Measurements from ENCODE around the gene STMN1. TPM values are rescaled to one million over a fixed set of nuclear protein-coding genes. Genes with fewer than 3 reads are reported as not detected.
A peak's percentile ranks its signal among the peaks of the same experiment; 100 is the strongest.

STMN1 gene
- total and polyA plus RNA-seq, 10 of the 15 experiments (the other 5 are each of a cell fraction or from before 2014, with no cell fraction given): 220 to 1,272 (median 603) TPM

- Histone ChIP-seq H3K27ac (ENCODE audit: control insufficient read depth, insufficient read depth) (no peak overlapping the region), H3K36me3 (ENCODE audit: control insufficient read depth in 2 of 2, insufficient read depth in 2 of 2, low read length in 1 of 2) (no peaks in the 10 kb centered on the region), H3K4me3 (no peak overlapping the region), H2AFZ (ENCODE audit: control insufficient read depth, low read depth, low read length) (no peak overlapping the region; the same call in 1 of the 2 replicates), H4K20me1 (ENCODE audit: control insufficient read depth, insufficient read depth) (no peaks in the 10 kb centered on the region), H3K4me1 (ENCODE audit: control insufficient read depth, insufficient read depth, low read length) (no peaks in the 10 kb centered on the region), H3K9me3 (replicated peaks; ENCODE audit: control insufficient read depth, insufficient read depth, low read length) (no peaks in the 10 kb centered on the region), H3K27me3 (replicated peaks in 1 of 2; ENCODE audit: control insufficient read depth in 2 of 2, insufficient read depth in 2 of 2, low read length in 1 of 2) (no peaks in the 10 kb centered on the region), H3K9ac (ENCODE audit: control insufficient read depth, insufficient read depth, low read length) (no peak overlapping the region), H3K4me2 (ENCODE audit: control insufficient read depth, insufficient read depth) (no peak overlapping the region), H3K79me2 (ENCODE audit: control insufficient read depth, insufficient read depth, low read length) (no peaks in the 10 kb centered on the region)
- ATAC-seq (peak; percentile 68), DNase-seq (ENCODE audit: low read depth, low spot score) (no peak), FAIRE-seq (no peak)
- POLR2A ChIA-PET: interaction anchor here (0.6 to 4.7 kb wide), 4 partner anchors 10 to 258 kb away, joined by 3 to 22 read pairs (median 4); no protein-coding TSS in a partner anchor
- CTCF ChIA-PET: interaction anchor here (1.3 to 3.4 kb wide), 4 partner anchors 10 to 121 kb away, joined by 5 to 21 read pairs (median 8); partner anchors contain the start of gene PAFAH2
- SMC1A ChIA-PET (ENCODE audit: uncharacterized antibody, unreplicated experiment): interaction anchor here (0.6 to 1.9 kb wide), 4 partner anchors 16 to 229 kb away, joined by 3 to 6 read pairs (median 3); no protein-coding TSS in a partner anchor
- in situ Hi-C loops (cut with MboI) (no loop called here), intact Hi-C loops (cut with micrococcal nuclease; ENCODE audit: unreplicated experiment) (no loop called here)
- RAD21 ChIA-PET (ENCODE audit: unreplicated experiment): interaction anchor here (0.8 to 1.2 kb wide), 2 partner anchors 19 to 83 kb away, joined by 4 to 12 read pairs; partner anchors contain the start of gene PAFAH2
- 33% methylated on average over 3 of the region's 3 CpGs for WGBS (ENCODE audit: insufficient coverage, insufficient replicate concordance, low lambda C conversion rate, missing lambda C conversion rate)
- no TSS peak for BruUV-seq (replicated peaks)
- TF ChIP-seq ZBTB33 (IDR thresholded peaks at IDR 0.05) (no peak), USF1 (IDR thresholded peaks at IDR 0.05; ENCODE audit: borderline replicate concordance, extremely low read length, insufficient read depth, low read depth, low read length) (peak; percentile 23), E2F8 (IDR thresholded peaks at IDR 0.05; ENCODE audit: low read depth, partially characterized antibody) (no peak), BMI1 (IDR thresholded peaks at IDR 0.05; ENCODE audit: borderline replicate concordance) (no peak), RAD51 (IDR thresholded peaks at IDR 0.05) (peak; percentile 80), ZNF274 (IDR thresholded peaks at IDR 0.05; ENCODE audit: insufficient read depth, insufficient read length) (no peak), E2F4 (IDR thresholded peaks at IDR 0.05; ENCODE audit: low read depth, low read length) (no peak), ATF3 (IDR thresholded peaks at IDR 0.05; ENCODE audit: borderline replicate concordance, extremely low read depth, low read depth, low read length) (no peak), ASH2L (IDR thresholded peaks at IDR 0.05; ENCODE audit: borderline replicate concordance, low read depth) (no peak), NRF1 (conservative IDR thresholded peaks at IDR 0.05; ENCODE audit: low read depth, low read length) (no peak), YY1 (IDR thresholded peaks at IDR 0.05; ENCODE audit: low read depth, low read length) (no peak), MYC (IDR thresholded peaks at IDR 0.05; ENCODE audit: insufficient read depth, insufficient read length, insufficient replicate concordance, low read length, severe bottlenecking) (no peak), PAX8 (IDR thresholded peaks at IDR 0.05) (no peak)
Observed at GRCh38 chr1:25914074-25914995, 8.1 kb upstream of the STMN1 start.
